ENCODE measurements around the gene FAM107A.

The FAM107A gene

DNA sequence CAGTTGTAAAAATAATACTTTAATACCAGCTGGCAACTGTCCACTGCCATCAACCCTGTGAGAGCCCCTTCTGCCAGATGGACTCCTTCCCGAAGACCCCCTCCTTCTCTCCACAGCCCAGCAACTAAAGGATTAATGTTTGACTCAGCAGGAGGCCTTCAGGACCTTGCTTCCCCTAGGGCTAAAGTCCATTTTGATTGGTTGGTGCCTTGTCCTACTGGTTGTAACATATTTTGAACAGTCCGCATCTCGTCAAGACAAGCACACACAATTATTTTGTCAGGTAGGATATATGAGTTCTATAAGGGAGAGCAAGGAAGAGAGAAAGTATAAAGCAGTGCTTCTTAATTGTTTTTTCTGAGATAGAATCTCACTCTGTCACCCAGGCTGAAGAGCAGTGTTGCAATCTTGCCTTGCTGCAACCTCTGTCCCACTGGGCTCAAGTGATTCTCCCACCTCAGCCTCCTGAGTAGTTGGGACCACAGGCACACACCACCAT is 58.9 kb downstream of the FAM107A start:
- no peak for DNase-seq (ENCODE audit: low read depth)

DNA sequence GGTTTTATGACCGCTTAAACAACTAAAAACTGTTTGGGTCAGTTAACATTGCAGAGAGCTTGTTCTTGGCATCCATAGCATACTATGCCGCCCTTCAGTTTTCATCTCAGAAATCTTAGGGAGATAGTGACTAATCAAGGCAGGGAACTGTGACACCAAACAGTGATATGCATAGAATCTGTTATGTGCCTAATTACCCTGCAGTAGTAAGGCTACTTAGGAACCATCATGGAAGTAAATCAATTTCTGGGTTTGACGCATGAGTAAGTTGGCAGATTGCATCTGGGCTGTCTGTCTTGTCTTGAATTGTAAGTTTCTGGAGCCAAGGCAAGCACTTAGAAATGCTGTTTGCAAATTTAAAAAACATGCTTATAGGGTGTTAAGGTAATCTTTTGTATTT is 62.8 kb downstream of the FAM107A start:
- no peak for DNase-seq (ENCODE audit: low read depth)

All from stimulated activated CD8-positive, alpha-beta memory T cell treated with anti-CD3 and anti-CD28 coated beads, Interleukin-12 subunit alpha, Interleukin-12 subunit beta, amount 100 ng/mL, for 1 hour (primary cell).